Measurements from ENCODE around the gene MAN1A1. TPM values are rescaled to one million over a fixed set of nuclear protein-coding genes. Genes with fewer than 3 reads are reported as not detected.

MAN1A1 gene
- total and polyA plus RNA-seq, 2 of the 8 experiments (the other 6 are each of a cell fraction or from before 2014, with no cell fraction given), result 1.8 to 5.4 TPM

- TF ChIP-seq, protein P1, sequence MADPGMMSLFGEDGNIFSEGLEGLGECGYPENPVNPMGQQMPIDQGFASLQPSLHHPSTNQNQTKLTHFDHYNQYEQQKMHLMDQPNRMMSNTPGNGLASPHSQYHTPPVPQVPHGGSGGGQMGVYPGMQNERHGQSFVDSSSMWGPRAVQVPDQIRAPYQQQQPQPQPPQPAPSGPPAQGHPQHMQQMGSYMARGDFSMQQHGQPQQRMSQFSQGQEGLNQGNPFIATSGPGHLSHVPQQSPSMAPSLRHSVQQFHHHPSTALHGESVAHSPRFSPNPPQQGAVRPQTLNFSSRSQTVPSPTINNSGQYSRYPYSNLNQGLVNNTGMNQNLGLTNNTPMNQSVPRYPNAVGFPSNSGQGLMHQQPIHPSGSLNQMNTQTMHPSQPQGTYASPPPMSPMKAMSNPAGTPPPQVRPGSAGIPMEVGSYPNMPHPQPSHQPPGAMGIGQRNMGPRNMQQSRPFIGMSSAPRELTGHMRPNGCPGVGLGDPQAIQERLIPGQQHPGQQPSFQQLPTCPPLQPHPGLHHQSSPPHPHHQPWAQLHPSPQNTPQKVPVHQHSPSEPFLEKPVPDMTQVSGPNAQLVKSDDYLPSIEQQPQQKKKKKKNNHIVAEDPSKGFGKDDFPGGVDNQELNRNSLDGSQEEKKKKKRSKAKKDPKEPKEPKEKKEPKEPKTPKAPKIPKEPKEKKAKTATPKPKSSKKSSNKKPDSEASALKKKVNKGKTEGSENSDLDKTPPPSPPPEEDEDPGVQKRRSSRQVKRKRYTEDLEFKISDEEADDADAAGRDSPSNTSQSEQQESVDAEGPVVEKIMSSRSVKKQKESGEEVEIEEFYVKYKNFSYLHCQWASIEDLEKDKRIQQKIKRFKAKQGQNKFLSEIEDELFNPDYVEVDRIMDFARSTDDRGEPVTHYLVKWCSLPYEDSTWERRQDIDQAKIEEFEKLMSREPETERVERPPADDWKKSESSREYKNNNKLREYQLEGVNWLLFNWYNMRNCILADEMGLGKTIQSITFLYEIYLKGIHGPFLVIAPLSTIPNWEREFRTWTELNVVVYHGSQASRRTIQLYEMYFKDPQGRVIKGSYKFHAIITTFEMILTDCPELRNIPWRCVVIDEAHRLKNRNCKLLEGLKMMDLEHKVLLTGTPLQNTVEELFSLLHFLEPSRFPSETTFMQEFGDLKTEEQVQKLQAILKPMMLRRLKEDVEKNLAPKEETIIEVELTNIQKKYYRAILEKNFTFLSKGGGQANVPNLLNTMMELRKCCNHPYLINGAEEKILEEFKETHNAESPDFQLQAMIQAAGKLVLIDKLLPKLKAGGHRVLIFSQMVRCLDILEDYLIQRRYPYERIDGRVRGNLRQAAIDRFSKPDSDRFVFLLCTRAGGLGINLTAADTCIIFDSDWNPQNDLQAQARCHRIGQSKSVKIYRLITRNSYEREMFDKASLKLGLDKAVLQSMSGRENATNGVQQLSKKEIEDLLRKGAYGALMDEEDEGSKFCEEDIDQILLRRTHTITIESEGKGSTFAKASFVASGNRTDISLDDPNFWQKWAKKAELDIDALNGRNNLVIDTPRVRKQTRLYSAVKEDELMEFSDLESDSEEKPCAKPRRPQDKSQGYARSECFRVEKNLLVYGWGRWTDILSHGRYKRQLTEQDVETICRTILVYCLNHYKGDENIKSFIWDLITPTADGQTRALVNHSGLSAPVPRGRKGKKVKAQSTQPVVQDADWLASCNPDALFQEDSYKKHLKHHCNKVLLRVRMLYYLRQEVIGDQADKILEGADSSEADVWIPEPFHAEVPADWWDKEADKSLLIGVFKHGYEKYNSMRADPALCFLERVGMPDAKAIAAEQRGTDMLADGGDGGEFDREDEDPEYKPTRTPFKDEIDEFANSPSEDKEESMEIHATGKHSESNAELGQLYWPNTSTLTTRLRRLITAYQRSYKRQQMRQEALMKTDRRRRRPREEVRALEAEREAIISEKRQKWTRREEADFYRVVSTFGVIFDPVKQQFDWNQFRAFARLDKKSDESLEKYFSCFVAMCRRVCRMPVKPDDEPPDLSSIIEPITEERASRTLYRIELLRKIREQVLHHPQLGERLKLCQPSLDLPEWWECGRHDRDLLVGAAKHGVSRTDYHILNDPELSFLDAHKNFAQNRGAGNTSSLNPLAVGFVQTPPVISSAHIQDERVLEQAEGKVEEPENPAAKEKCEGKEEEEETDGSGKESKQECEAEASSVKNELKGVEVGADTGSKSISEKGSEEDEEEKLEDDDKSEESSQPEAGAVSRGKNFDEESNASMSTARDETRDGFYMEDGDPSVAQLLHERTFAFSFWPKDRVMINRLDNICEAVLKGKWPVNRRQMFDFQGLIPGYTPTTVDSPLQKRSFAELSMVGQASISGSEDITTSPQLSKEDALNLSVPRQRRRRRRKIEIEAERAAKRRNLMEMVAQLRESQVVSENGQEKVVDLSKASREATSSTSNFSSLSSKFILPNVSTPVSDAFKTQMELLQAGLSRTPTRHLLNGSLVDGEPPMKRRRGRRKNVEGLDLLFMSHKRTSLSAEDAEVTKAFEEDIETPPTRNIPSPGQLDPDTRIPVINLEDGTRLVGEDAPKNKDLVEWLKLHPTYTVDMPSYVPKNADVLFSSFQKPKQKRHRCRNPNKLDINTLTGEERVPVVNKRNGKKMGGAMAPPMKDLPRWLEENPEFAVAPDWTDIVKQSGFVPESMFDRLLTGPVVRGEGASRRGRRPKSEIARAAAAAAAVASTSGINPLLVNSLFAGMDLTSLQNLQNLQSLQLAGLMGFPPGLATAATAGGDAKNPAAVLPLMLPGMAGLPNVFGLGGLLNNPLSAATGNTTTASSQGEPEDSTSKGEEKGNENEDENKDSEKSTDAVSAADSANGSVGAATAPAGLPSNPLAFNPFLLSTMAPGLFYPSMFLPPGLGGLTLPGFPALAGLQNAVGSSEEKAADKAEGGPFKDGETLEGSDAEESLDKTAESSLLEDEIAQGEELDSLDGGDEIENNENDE (IDR thresholded peaks at IDR 0.05; ENCODE audit: insufficient replicate concordance, low read length), result no peak
- TF ChIP-seq HDAC2 (IDR thresholded peaks at IDR 0.05; ENCODE audit: borderline replicate concordance in 1 of 2, low read depth in 2 of 2, low read length in 2 of 2) (no peak), FOSL1 (IDR thresholded peaks at IDR 0.05; ENCODE audit: insufficient read depth, low read depth, low read length) (no peak), SUZ12 (IDR thresholded peaks at IDR 0.05; ENCODE audit: low read length) (no peak), KDM1A (IDR thresholded peaks at IDR 0.05; ENCODE audit: borderline replicate concordance, low read length) (no peak)
These were observed 123.5 kb downstream of the MAN1A1 start (continued) for GRCh38 chr6:119226089-119226488.
